Thyroid gland (tissue), 4 donors: ENCODE data around the gene PLCL2. TPM values are rescaled to one million over a fixed set of nuclear protein-coding genes. Genes with fewer than 3 reads are reported as not detected.

ENCODE experiments used
- DNase-seq, 2 donors: peaks; one replicate each; pipeline ENCODE4 v3.0.0-alpha.2; 2019
- H3K27ac ChIP-seq, 3 donors: fragments of 200-600 bp; sonication (generic); 1 replicate in 2 of 3; 2 replicates in 1 of 3; pipeline ENCODE4 v1.5.1; 2016 to 2019; ENCODE audit warnings: mild to moderate bottlenecking in 1 of 3, moderate library complexity in 1 of 3
- H3K27me3 ChIP-seq: fragments of 200-600 bp; sonication (generic); one replicate; pipeline ENCODE4 v1.5.1; 2019
- H3K36me3 ChIP-seq, 2 donors: fragments of 200-600 bp; sonication (generic); one replicate each; pipeline ENCODE4 v1.5.1; 2016 to 2019
- H3K4me1 ChIP-seq, 2 donors: fragments of 200-600 bp; sonication (generic); one replicate each; pipeline ENCODE4 v1.5.1; 2017 to 2019
- H3K4me3 ChIP-seq, 3 donors: fragments of 200-600 bp; sonication (generic); replicated peaks in 1 of 3; 1 replicate in 2 of 3; 2 replicates in 1 of 3; pipeline ENCODE4 v1.5.1; 2016; ENCODE audit warnings: mild to moderate bottlenecking in 1 of 3
- H3K9me3 ChIP-seq: fragments of 200-600 bp; sonication (generic); one replicate; pipeline ENCODE4 v1.5.1; 2017
- CTCF ChIP-seq, 6 experiments: fragments of 200-600 bp in 3 of 6; fragments of 450-650 bp in 3 of 6; sonication (generic) in 3 of 6; IDR thresholded peaks; one replicate each; pipeline ENCODE4 v1.5.1; 2016 to 2019; ENCODE audit warnings: antibody characterized with exemption in 6 of 6, mild to moderate bottlenecking in 2 of 6, inconsistent platforms in 1 of 6, moderate library complexity in 1 of 6
- POLR2A ChIP-seq, 2 donors: fragments of 450-650 bp; IDR thresholded peaks; one replicate each; pipeline ENCODE4 v1.6.1; 2017; ENCODE audit warnings: antibody characterized with exemption in 2 of 2, mild to moderate bottlenecking in 2 of 2, moderate library complexity in 1 of 2
- whole genome bisulfite sequencing, 2 donors: methylation state at CpG; one replicate each; pipeline ENCODE4 v1.1.5; 2017; 5-methylcytosine and 5-hydroxymethylcytosine counted together
- intact Hi-C: fragments of 100-400 bp; cut with DNase I; formaldehyde crosslinking; loops from one replicate; pipeline ENCODE4 v1.15.1; 2023
- total RNA-seq, 4 donors: library from RNA; depleted of rRNA; stranded (reverse); fragments of >200 nt; gene quantifications; one replicate each; pipeline ENCODE4 v1.2.3, GENCODE V29; 2016

The PLCL2 gene
- total RNA-seq, 4 donors from 2014 or later = 6.3 to 15.3 (median 9.3) TPM

- Histone ChIP-seq H3K9me3 (no peaks in the 10 kb centered on the region), H3K27ac (no peak overlapping the region), H3K27me3 (no peaks in the 10 kb centered on the region), H3K4me1 (no peaks in the 10 kb centered on the region), H3K36me3 (no peaks in the 10 kb centered on the region), H3K4me3 (no peak overlapping the region)
- WGBS, 2 donors = 84 to 91% methylated on average over 4 of the region's 4 CpGs
- no peak for DNase-seq
- TF ChIP-seq CTCF (IDR thresholded peaks at IDR 0.05) (no peak), POLR2A (IDR thresholded peaks at IDR 0.05) (no peak)
- intact Hi-C loops = no loop called here
Measured at GRCh38 chr3:17047162-17047561, 162.4 kb downstream of the PLCL2 start.

- Histone ChIP-seq H3K27ac (no peak overlapping the region), H3K4me1 (no peaks in the 10 kb centered on the region), H3K36me3 (no peaks in the 10 kb centered on the region), H3K9me3 (no peaks in the 10 kb centered on the region), H3K27me3 (no peaks in the 10 kb centered on the region), H3K4me3 (no peak overlapping the region)
- TF ChIP-seq POLR2A (IDR thresholded peaks at IDR 0.05) = no peak
- no peak for TF ChIP-seq CTCF (IDR thresholded peaks at IDR 0.05)
- intact Hi-C loops = no loop called here
- DNase-seq = no peak
- WGBS, 2 donors = 90 to 94% methylated on average over 3 of the region's 3 CpGs
Measured at GRCh38 chr3:17047894-17048293, 163.1 kb downstream of the PLCL2 start.

- no peaks in the 10 kb centered on the region for H3K36me3 ChIP-seq
- H3K4me3 ChIP-seq = no peak overlapping the region
- no peaks in the 10 kb centered on the region for H3K9me3 ChIP-seq
- WGBS, 2 donors = 95 to 96% methylated on average over 4 of the region's 4 CpGs
- intact Hi-C loops = no loop called here
- no peak overlapping the region for H3K27ac ChIP-seq
- H3K27me3 ChIP-seq = no peaks in the 10 kb centered on the region
- no peaks in the 10 kb centered on the region for H3K4me1 ChIP-seq
- no peak for DNase-seq
- TF ChIP-seq POLR2A (IDR thresholded peaks at IDR 0.05) (no peak), CTCF (IDR thresholded peaks at IDR 0.05) (no peak)
Measured at GRCh38 chr3:17050071-17050470, 165.3 kb downstream of the PLCL2 start.

- intact Hi-C loops = no loop called here
- Histone ChIP-seq H3K27me3 (no peaks in the 10 kb centered on the region), H3K27ac (no peak overlapping the region), H3K9me3 (no peaks in the 10 kb centered on the region), H3K4me1 (no peaks in the 10 kb centered on the region), H3K4me3 (no peak overlapping the region), H3K36me3 (no peaks in the 10 kb centered on the region)
- DNase-seq = no peak
- 94% methylated on average over 2 of the region's 2 CpGs for WGBS, 2 donors
- TF ChIP-seq CTCF (IDR thresholded peaks at IDR 0.05) (no peak), POLR2A (IDR thresholded peaks at IDR 0.05) (no peak)
Measured at GRCh38 chr3:17050506-17050905, 165.8 kb downstream of the PLCL2 start.

GRCh38 chr3:17052363-17052762 lies 167.6 kb downstream of the PLCL2 start:
- intact Hi-C loops = no loop called here
- no peaks in the 10 kb centered on the region for H3K4me1 ChIP-seq
- no peak for DNase-seq
- no peaks in the 10 kb centered on the region for H3K27me3 ChIP-seq
- H3K4me3 ChIP-seq = no peak overlapping the region
- TF ChIP-seq POLR2A (IDR thresholded peaks at IDR 0.05) (no peak), CTCF (IDR thresholded peaks at IDR 0.05) (no peak)
- H3K36me3 ChIP-seq = no peaks in the 10 kb centered on the region
- no peaks in the 10 kb centered on the region for H3K9me3 ChIP-seq
- H3K27ac ChIP-seq = no peak overlapping the region
